CD8-positive, alpha-beta memory T cell (primary cell): ENCODE measurements around the gene EEIG2. TPM values are rescaled to one million over a fixed set of nuclear protein-coding genes. Genes with fewer than 3 reads are reported as not detected.

ENCODE experiments used
- CTCF ChIA-PET: fragments of 350-600 bp; sonication (Branson Sonifier 250); formaldehyde crosslinking; loops from one replicate; lab custom pipeline; 2021; ENCODE audit warnings: antibody characterized with exemption; lab: Charles Lee
- POLR2A ChIA-PET: fragments of 350-600 bp; sonication (Branson Sonifier 250); formaldehyde crosslinking; loops from one replicate; lab custom pipeline; 2021; ENCODE audit warnings: antibody characterized with exemption; lab: Charles Lee
- DNase-seq, 5 donors: peaks; one replicate each; pipeline versions ENCODE4 v3.0.0 to v3.0.0-alpha.2; 2020 to 2022; ENCODE audit warnings: mixed read lengths in 1 of 5
- H3K27ac ChIP-seq: one replicate; pipeline ENCODE4 v1.7.0; 2013; ENCODE audit warnings: low read depth, mild to moderate bottlenecking, low read length, moderate library complexity
- H3K27me3 ChIP-seq: 2 replicates; pipeline ENCODE4 v1.7.0; 2013; ENCODE audit warnings: low read length, mild to moderate bottlenecking; ENCODE audit not compliant: insufficient read depth, poor library complexity, severe bottlenecking
- H3K36me3 ChIP-seq: 2 replicates; pipeline ENCODE4 v1.7.0; 2013; ENCODE audit warnings: mild to moderate bottlenecking, low read length, moderate library complexity; ENCODE audit not compliant: insufficient read depth
- H3K4me1 ChIP-seq: 2 replicates; pipeline ENCODE4 v1.7.0; 2013; ENCODE audit warnings: mild to moderate bottlenecking, low read length, moderate library complexity; ENCODE audit not compliant: insufficient read depth
- H3K4me3 ChIP-seq: 2 replicates; pipeline ENCODE4 v1.7.0; 2013; ENCODE audit warnings: mild to moderate bottlenecking, low read length
- H3K9me3 ChIP-seq: 2 replicates; pipeline ENCODE4 v1.7.0; 2013; ENCODE audit warnings: mild to moderate bottlenecking, low read length
- H3K27ac Mint-ChIP-seq, 8 donors: one replicate each; pipeline ENCODE4 v1.8.0; 2020 to 2021; ENCODE audit warnings: mixed read lengths in 8 of 8, mild to moderate bottlenecking in 6 of 8, inconsistent platforms in 3 of 8, moderate library complexity in 3 of 8
- H3K27me3 Mint-ChIP-seq, 2 donors: one replicate each; pipeline ENCODE4 v1.8.0; 2020 to 2021; ENCODE audit warnings: mixed read lengths in 2 of 2, mild to moderate bottlenecking in 1 of 2, moderate library complexity in 1 of 2
- H3K36me3 Mint-ChIP-seq, 3 donors: one replicate each; pipeline ENCODE4 v1.8.0; 2020 to 2021; ENCODE audit warnings: mixed read lengths in 3 of 3, inconsistent platforms in 1 of 3, mild to moderate bottlenecking in 1 of 3
- H3K4me1 Mint-ChIP-seq, 3 donors: one replicate each; pipeline ENCODE4 v1.8.0; 2020 to 2021; ENCODE audit warnings: mixed read lengths in 3 of 3, inconsistent platforms in 1 of 3, mild to moderate bottlenecking in 1 of 3
- H3K4me3 Mint-ChIP-seq, 7 donors: one replicate each; pipeline ENCODE4 v1.8.0; 2020 to 2021; ENCODE audit warnings: mixed read lengths in 7 of 7, mild to moderate bottlenecking in 6 of 7, moderate library complexity in 4 of 7, inconsistent platforms in 2 of 7
- H3K9me3 Mint-ChIP-seq, 5 donors: one replicate each; pipeline ENCODE4 v1.8.0; 2020 to 2022; ENCODE audit warnings: mixed read lengths in 5 of 5, mild to moderate bottlenecking in 3 of 5, moderate library complexity in 2 of 5, inconsistent platforms in 1 of 5
- polyA plus RNA-seq: library from polyadenylated mRNA; unstranded; fragments of 300-500 nt; fragmentation: Illumina TruSeq; gene quantifications from one replicate; pipeline ENCODE4 v1.2.3, GENCODE V29; 2021
- total RNA-seq, 2 experiments: library from RNA; stranded (reverse); gene quantifications; one replicate each; pipeline ENCODE4 v1.2.3, GENCODE V29; 2021

Gene EEIG2
- total and polyA plus RNA-seq, 3 experiments from 2014 or later = 2.1 to 21.0 (median 19.4) TPM

- Mint-ChIP-seq H3K27ac (peak overlapping the region; percentile 51 to 94 (median 85)), H3K4me3 (peak overlapping the region in 1 of 7 donors; percentile 55), H3K27me3 (no peaks in the 10 kb centered on the region), H3K36me3 (peaks cover 0 to 8% (median 1%) of the 10 kb centered on the region in 3 donors), H3K4me1 (peaks cover 33 to 78% (median 61%) of the 10 kb centered on the region in 3 donors), H3K9me3 (no peaks in the 10 kb centered on the region)
- H3K4me1 ChIP-seq = peaks cover 29% of the 10 kb centered on the region
- H3K27ac ChIP-seq = no peak overlapping the region
- no peak overlapping the region for H3K4me3 ChIP-seq
- H3K27me3 ChIP-seq = no peaks in the 10 kb centered on the region
- CTCF ChIA-PET = interaction anchor here (1.2 kb wide), 1 partner anchor 30 kb away, joined by 4 read pairs; the partner anchor contains the start of gene EEIG2
- no peak for DNase-seq
- no peaks in the 10 kb centered on the region for H3K36me3 ChIP-seq
- POLR2A ChIA-PET = no interaction called here
- H3K9me3 ChIP-seq = no peaks in the 10 kb centered on the region
Observed at GRCh38 chr1:108590441-108590840, 30.5 kb downstream of the EEIG2 start.

- POLR2A ChIA-PET = no interaction called here
- no peaks in the 10 kb centered on the region for H3K9me3 Mint-ChIP-seq
- Histone ChIP-seq H3K27me3 (no peaks in the 10 kb centered on the region), H3K9me3 (no peaks in the 10 kb centered on the region), H3K27ac (peak overlapping the region; percentile 15), H3K4me1 (peaks cover 29% of the 10 kb centered on the region), H3K36me3 (no peaks in the 10 kb centered on the region), H3K4me3 (no peak overlapping the region)
- peak overlapping the region in 3 of 7 donors; percentile 23 to 55 (median 24) for H3K4me3 Mint-ChIP-seq
- H3K36me3 Mint-ChIP-seq = peaks cover 0 to 8% (median 1%) of the 10 kb centered on the region in 3 donors
- peak overlapping the region; percentile 51 to 97 (median 89) for H3K27ac Mint-ChIP-seq
- peak in 3 of 5 donors; percentile 39 to 79 (median 53) for DNase-seq
- no peaks in the 10 kb centered on the region for H3K27me3 Mint-ChIP-seq
- CTCF ChIA-PET = interaction anchor here (1.2 kb wide), 1 partner anchor 31 kb away, joined by 4 read pairs; the partner anchor contains the start of gene EEIG2
- H3K4me1 Mint-ChIP-seq = peaks cover 29 to 73% (median 56%) of the 10 kb centered on the region in 3 donors
Observed at GRCh38 chr1:108590957-108591356, 31.1 kb downstream of the EEIG2 start.

- ChIA-PET CTCF (no interaction called here), POLR2A (no interaction called here)
- peak overlapping the region; percentile 72 to 97 (median 89) for H3K27ac Mint-ChIP-seq
- H3K4me1 Mint-ChIP-seq = peaks cover 27 to 68% (median 51%) of the 10 kb centered on the region in 3 donors
- Histone ChIP-seq H3K36me3 (no peaks in the 10 kb centered on the region), H3K4me3 (no peak overlapping the region), H3K4me1 (peaks cover 29% of the 10 kb centered on the region), H3K27me3 (no peaks in the 10 kb centered on the region), H3K9me3 (no peaks in the 10 kb centered on the region), H3K27ac (peak overlapping the region; percentile 15)
- peaks cover 0 to 8% (median 1%) of the 10 kb centered on the region in 3 donors for H3K36me3 Mint-ChIP-seq
- H3K9me3 Mint-ChIP-seq = no peaks in the 10 kb centered on the region
- no peaks in the 10 kb centered on the region for H3K27me3 Mint-ChIP-seq
- peak overlapping the region in 3 of 7 donors; percentile 1 to 45 (median 41) for H3K4me3 Mint-ChIP-seq
- no peak for DNase-seq
Observed at GRCh38 chr1:108591466-108591865, 31.6 kb downstream of the EEIG2 start.

GRCh38 chr1:108592030-108592759 is 32.3 kb downstream of the EEIG2 start:
- POLR2A ChIA-PET = interaction anchor here (1.0 kb wide), 1 partner anchor 69 kb away, joined by 6 read pairs; the partner anchor contains the start of gene HENMT1
- Histone ChIP-seq H3K36me3 (no peaks in the 10 kb centered on the region), H3K9me3 (no peaks in the 10 kb centered on the region), H3K27me3 (no peaks in the 10 kb centered on the region), H3K4me3 (no peak overlapping the region), H3K4me1 (peaks cover 29% of the 10 kb centered on the region), H3K27ac (no peak overlapping the region)
- CTCF ChIA-PET = interaction anchor here (1.6 kb wide), 1 partner anchor 69 kb away, joined by 3 read pairs; the partner anchor contains the start of gene HENMT1
- peaks cover 22 to 67% (median 43%) of the 10 kb centered on the region in 3 donors for H3K4me1 Mint-ChIP-seq
- peak in 1 of 5 donors; percentile 26 for DNase-seq
- H3K27ac Mint-ChIP-seq = peak overlapping the region; percentile 72 to 97 (median 89)
- H3K27me3 Mint-ChIP-seq = no peaks in the 10 kb centered on the region
- H3K4me3 Mint-ChIP-seq = peak overlapping the region in 5 of 7 donors; percentile 1 to 45 (median 8)
- peaks cover 0 to 8% (median 1%) of the 10 kb centered on the region in 3 donors for H3K36me3 Mint-ChIP-seq
- no peaks in the 10 kb centered on the region for H3K9me3 Mint-ChIP-seq

GRCh38 chr1:108593448-108593847 is 33.5 kb downstream of the EEIG2 start:
- Mint-ChIP-seq H3K36me3 (peaks cover 0 to 8% (median 4%) of the 10 kb centered on the region in 3 donors), H3K27me3 (no peaks in the 10 kb centered on the region), H3K27ac (peak overlapping the region in 5 of 8 donors; percentile 13 to 39 (median 17)), H3K9me3 (no peaks in the 10 kb centered on the region), H3K4me3 (no peak overlapping the region), H3K4me1 (peaks cover 24 to 64% (median 37%) of the 10 kb centered on the region in 3 donors)
- Histone ChIP-seq H3K4me1 (peaks cover 29% of the 10 kb centered on the region), H3K4me3 (no peak overlapping the region), H3K36me3 (no peaks in the 10 kb centered on the region), H3K27ac (no peak overlapping the region), H3K9me3 (no peaks in the 10 kb centered on the region), H3K27me3 (no peaks in the 10 kb centered on the region)
- no peak for DNase-seq
- ChIA-PET CTCF (interaction anchor here (1.0 to 1.6 kb wide), 3 partner anchors 32 to 68 kb away, joined by 3 to 4 read pairs (median 3); partner anchors contain the start of genes EEIG2 and HENMT1), POLR2A (no interaction called here)

- no peak for DNase-seq
- H3K27me3 ChIP-seq = no peaks in the 10 kb centered on the region
- no peaks in the 10 kb centered on the region for H3K9me3 Mint-ChIP-seq
- H3K27ac Mint-ChIP-seq = peak overlapping the region in 1 of 8 donors; percentile 19
- no peak overlapping the region for H3K4me3 ChIP-seq
- no peak overlapping the region for H3K27ac ChIP-seq
- no peaks in the 10 kb centered on the region for H3K27me3 Mint-ChIP-seq
- H3K4me1 Mint-ChIP-seq = peaks cover 19 to 47% (median 21%) of the 10 kb centered on the region in 3 donors
- H3K36me3 Mint-ChIP-seq = peaks cover 0 to 15% (median 9%) of the 10 kb centered on the region in 3 donors
- ChIA-PET POLR2A (no interaction called here), CTCF (no interaction called here)
- no peak overlapping the region for H3K4me3 Mint-ChIP-seq
- peaks cover 22% of the 10 kb centered on the region for H3K4me1 ChIP-seq
- H3K9me3 ChIP-seq = no peaks in the 10 kb centered on the region
- H3K36me3 ChIP-seq = no peaks in the 10 kb centered on the region
Observed at GRCh38 chr1:108595507-108595906, 35.6 kb downstream of the EEIG2 start.

GRCh38 chr1:108597041-108597440 is 37.1 kb downstream of the EEIG2 start:
- Mint-ChIP-seq H3K27ac (peak overlapping the region in 1 of 8 donors; percentile 75), H3K27me3 (no peaks in the 10 kb centered on the region), H3K4me1 (peaks cover 5 to 32% (median 10%) of the 10 kb centered on the region in 3 donors), H3K4me3 (no peak overlapping the region), H3K9me3 (no peaks in the 10 kb centered on the region), H3K36me3 (peaks cover 0 to 25% (median 7%) of the 10 kb centered on the region in 3 donors)
- Histone ChIP-seq H3K4me1 (peaks cover 8% of the 10 kb centered on the region), H3K9me3 (no peaks in the 10 kb centered on the region), H3K4me3 (no peak overlapping the region), H3K27me3 (no peaks in the 10 kb centered on the region), H3K36me3 (no peaks in the 10 kb centered on the region), H3K27ac (no peak overlapping the region)
- ChIA-PET CTCF (no interaction called here), POLR2A (no interaction called here)
- no peak for DNase-seq

- Mint-ChIP-seq H3K4me1 (peaks cover 0 to 23% (median 4%) of the 10 kb centered on the region in 3 donors), H3K36me3 (peaks cover 0 to 28% (median 7%) of the 10 kb centered on the region in 3 donors), H3K27me3 (no peaks in the 10 kb centered on the region), H3K4me3 (no peak overlapping the region), H3K9me3 (no peaks in the 10 kb centered on the region), H3K27ac (peak overlapping the region in 1 of 8 donors; percentile 30)
- POLR2A ChIA-PET = no interaction called here
- CTCF ChIA-PET = no interaction called here
- Histone ChIP-seq H3K4me3 (no peak overlapping the region), H3K4me1 (peaks cover 1% of the 10 kb centered on the region), H3K9me3 (no peaks in the 10 kb centered on the region), H3K27ac (no peak overlapping the region), H3K36me3 (no peaks in the 10 kb centered on the region), H3K27me3 (no peaks in the 10 kb centered on the region)
- DNase-seq = no peak
Observed at GRCh38 chr1:108598340-108598739, 38.4 kb downstream of the EEIG2 start.
